ENCODE data around the gene FAM149A. TPM values are rescaled to one million over a fixed set of nuclear protein-coding genes. Genes with fewer than 3 reads are reported as not detected.

FAM149A gene
- total RNA-seq, 1 experiment from 2014 or later, result 12.5 TPM

- no peak overlapping the region for H3K4me3 ChIP-seq
- no peak for DNase-seq
- no peaks in the 10 kb centered on the region for H3K36me3 ChIP-seq
- H3K9me3 ChIP-seq, result peaks cover 6% of the 10 kb centered on the region
- H3K27me3 ChIP-seq, result no peaks in the 10 kb centered on the region
These were observed 99.6 kb downstream of the FAM149A start for GRCh38 chr4:186204103-186204559.

DNA sequence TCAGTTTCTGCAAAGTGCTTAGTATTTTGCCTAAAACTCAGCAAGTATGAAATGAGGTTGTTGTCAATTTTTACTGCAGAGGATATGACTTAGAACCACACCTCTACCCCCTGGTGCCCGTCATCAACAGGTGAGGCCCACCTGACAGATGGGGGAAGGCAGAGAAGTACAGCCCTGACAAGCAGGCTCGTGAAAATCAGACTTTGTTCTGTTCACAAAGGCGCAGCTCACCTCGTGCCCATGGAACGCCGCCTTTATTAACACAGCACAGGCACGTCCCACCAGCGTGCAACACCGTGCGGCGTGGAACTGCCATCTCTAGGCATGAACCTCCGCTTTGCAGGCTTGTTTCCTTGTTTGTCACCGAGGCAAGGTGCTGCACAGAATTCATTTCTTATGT lies 100.2 kb downstream of the FAM149A start:
- Histone ChIP-seq H3K4me3 (no peak overlapping the region), H3K9me3 (peaks cover 8% of the 10 kb centered on the region), H3K27me3 (no peaks in the 10 kb centered on the region), H3K36me3 (no peaks in the 10 kb centered on the region)
- no peak for DNase-seq

GRCh38 chr4:186205156-186205555 lies 100.7 kb downstream of the FAM149A start:
- Histone ChIP-seq H3K27me3 (no peaks in the 10 kb centered on the region), H3K4me3 (no peak overlapping the region), H3K36me3 (peaks cover 2% of the 10 kb centered on the region; the same call in 1 of the 2 replicates), H3K9me3 (peaks cover 8% of the 10 kb centered on the region)
- no peak for DNase-seq

GRCh38 chr4:186216465-186217024 lies 112.0 kb downstream of the FAM149A start:
- no peaks in the 10 kb centered on the region for H3K27me3 ChIP-seq
- no peaks in the 10 kb centered on the region for H3K36me3 ChIP-seq
- peaks cover 3% of the 10 kb centered on the region; the same call in 1 of the 2 replicates for H3K9me3 ChIP-seq
- no peak for DNase-seq
- H3K4me3 ChIP-seq, result no peak overlapping the region

GRCh38 chr4:186217733-186218293 lies 113.3 kb downstream of the FAM149A start:
- Histone ChIP-seq H3K9me3 (peaks cover 6% of the 10 kb centered on the region; the same call in 1 of the 2 replicates), H3K36me3 (no peaks in the 10 kb centered on the region), H3K4me3 (no peak overlapping the region), H3K27me3 (no peaks in the 10 kb centered on the region)
- no peak for DNase-seq

DNA sequence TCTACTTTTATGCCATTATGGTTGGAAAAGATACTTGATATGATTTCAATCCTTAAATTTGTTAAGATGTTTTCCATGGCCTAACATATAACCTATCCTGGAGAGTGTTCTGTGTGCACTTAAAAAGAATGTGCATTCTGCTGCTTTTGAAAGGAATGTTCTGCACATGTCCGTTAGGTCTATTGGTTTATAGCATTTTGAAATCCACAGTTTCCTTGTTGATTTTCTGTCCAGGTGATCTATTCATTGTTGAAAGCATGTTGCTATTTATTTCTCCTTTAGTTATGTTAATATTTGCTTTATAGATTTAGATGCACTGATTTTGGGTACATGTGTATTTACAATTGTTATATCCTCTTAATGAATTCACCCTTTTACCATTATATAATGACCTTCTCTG lies 117.1 kb downstream of the FAM149A start:
- no peaks in the 10 kb centered on the region for H3K36me3 ChIP-seq
- H3K9me3 ChIP-seq, result peaks cover 9% of the 10 kb centered on the region; the same call in 1 of the 2 replicates
- H3K27me3 ChIP-seq, result no peaks in the 10 kb centered on the region
- no peak for DNase-seq
- no peak overlapping the region for H3K4me3 ChIP-seq

Other genes starting within 250 kb of the FAM149A start
- 7.4 and 7.7 TPM in 2 replicates for gene TLR3, start 35.5 kb upstream of the FAM149A start, total RNA-seq (2014; rRNA removed; shearing (Covaris generic); ENCODE audit: low replicate concordance)
- 15.2 and 22.0 TPM in 2 replicates for gene CYP4V2, start 86.9 kb downstream of the FAM149A start, total RNA-seq (2014; rRNA removed; shearing (Covaris generic); ENCODE audit: low replicate concordance)
- not detected in 2 replicates for gene KLKB1, start 122.8 kb downstream of the FAM149A start, total RNA-seq (2014; rRNA removed; shearing (Covaris generic); ENCODE audit: low replicate concordance)
- gene F11, start 161.5 kb downstream of the FAM149A start, total RNA-seq (2014; rRNA removed; shearing (Covaris generic); ENCODE audit: low replicate concordance), result not detected in 2 replicates

All from MG63 (cell line).